Measurements from ENCODE around the gene GOLGA2.

Gene GOLGA2

DNA sequence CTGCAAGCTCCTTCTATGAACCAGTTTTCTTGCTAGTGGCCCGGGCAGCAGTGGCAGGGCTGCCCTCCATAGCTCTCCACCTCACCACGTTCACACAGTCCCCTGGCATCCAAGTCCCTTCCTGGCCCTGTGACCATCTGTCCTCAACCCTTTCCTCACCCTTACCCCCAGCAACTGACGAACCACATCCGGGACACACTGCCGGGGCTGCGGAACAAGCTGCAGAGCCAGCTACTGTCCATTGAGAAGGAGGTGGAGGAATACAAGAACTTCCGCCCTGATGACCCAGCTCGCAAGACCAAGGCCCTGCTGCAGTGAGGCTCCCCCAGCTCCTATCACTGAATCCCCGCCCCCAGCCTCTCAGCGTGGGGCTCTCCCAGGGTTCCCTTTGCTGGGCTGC lies 53.8 kb downstream of the GOLGA2 start:
- TF ChIP-seq ZC3H10 (CRISPR knock-in tag; IDR thresholded peaks at IDR 0.05) (no peak), OSR1 (CRISPR knock-in tag; IDR thresholded peaks at IDR 0.05) (no peak), GLIS3 (CRISPR knock-in tag; IDR thresholded peaks at IDR 0.05) (no peak), TOX (CRISPR knock-in tag; IDR thresholded peaks at IDR 0.05; ENCODE audit: borderline replicate concordance) (no peak), ZFP30 (CRISPR knock-in tag; IDR thresholded peaks at IDR 0.05) (no peak)
- TF ChIP-seq, protein P1, sequence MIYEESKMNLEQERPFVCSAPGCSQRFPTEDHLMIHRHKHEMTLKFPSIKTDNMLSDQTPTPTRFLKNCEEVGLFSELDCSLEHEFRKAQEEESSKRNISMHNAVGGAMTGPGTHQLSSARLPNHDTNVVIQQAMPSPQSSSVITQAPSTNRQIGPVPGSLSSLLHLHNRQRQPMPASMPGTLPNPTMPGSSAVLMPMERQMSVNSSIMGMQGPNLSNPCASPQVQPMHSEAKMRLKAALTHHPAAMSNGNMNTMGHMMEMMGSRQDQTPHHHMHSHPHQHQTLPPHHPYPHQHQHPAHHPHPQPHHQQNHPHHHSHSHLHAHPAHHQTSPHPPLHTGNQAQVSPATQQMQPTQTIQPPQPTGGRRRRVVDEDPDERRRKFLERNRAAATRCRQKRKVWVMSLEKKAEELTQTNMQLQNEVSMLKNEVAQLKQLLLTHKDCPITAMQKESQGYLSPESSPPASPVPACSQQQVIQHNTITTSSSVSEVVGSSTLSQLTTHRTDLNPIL (CRISPR knock-in tag; IDR thresholded peaks at IDR 0.05; ENCODE audit: low read depth) = no peak
- no peak for ATAC-seq

DNA sequence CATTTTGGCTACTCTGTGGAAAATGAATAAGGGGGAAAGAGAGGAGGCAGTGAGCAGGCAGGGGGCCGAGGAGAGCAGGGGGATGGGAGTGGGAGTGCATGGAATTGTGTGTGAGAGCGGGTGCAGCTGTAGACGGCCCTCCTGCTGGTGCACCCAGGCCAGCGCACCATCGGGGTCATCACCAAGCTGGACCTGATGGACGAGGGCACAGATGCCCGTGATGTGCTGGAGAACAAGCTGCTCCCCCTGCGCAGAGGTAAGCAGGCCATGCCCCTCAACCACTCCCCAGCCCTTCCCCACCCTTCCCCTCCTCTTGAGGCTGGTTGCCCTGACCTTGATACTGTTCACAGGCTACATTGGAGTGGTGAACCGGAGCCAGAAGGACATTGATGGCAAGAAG lies 56.0 kb downstream of the GOLGA2 start:
- no peak for TF ChIP-seq BACH2 (CRISPR knock-in tag; IDR thresholded peaks at IDR 0.05; ENCODE audit: borderline replicate concordance)
- no peak for TF ChIP-seq RARB (CRISPR knock-in tag; IDR thresholded peaks at IDR 0.05)
- no peak for TF ChIP-seq TOX (CRISPR knock-in tag; IDR thresholded peaks at IDR 0.05; ENCODE audit: borderline replicate concordance)
- TF ChIP-seq, protein P2, sequence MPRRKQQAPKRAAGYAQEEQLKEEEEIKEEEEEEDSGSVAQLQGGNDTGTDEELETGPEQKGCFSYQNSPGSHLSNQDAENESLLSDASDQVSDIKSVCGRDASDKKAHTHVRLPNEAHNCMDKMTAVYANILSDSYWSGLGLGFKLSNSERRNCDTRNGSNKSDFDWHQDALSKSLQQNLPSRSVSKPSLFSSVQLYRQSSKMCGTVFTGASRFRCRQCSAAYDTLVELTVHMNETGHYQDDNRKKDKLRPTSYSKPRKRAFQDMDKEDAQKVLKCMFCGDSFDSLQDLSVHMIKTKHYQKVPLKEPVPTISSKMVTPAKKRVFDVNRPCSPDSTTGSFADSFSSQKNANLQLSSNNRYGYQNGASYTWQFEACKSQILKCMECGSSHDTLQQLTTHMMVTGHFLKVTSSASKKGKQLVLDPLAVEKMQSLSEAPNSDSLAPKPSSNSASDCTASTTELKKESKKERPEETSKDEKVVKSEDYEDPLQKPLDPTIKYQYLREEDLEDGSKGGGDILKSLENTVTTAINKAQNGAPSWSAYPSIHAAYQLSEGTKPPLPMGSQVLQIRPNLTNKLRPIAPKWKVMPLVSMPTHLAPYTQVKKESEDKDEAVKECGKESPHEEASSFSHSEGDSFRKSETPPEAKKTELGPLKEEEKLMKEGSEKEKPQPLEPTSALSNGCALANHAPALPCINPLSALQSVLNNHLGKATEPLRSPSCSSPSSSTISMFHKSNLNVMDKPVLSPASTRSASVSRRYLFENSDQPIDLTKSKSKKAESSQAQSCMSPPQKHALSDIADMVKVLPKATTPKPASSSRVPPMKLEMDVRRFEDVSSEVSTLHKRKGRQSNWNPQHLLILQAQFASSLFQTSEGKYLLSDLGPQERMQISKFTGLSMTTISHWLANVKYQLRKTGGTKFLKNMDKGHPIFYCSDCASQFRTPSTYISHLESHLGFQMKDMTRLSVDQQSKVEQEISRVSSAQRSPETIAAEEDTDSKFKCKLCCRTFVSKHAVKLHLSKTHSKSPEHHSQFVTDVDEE (CRISPR knock-in tag; IDR thresholded peaks at IDR 0.05) = no peak
- TF ChIP-seq, protein P1 (CRISPR knock-in tag; IDR thresholded peaks at IDR 0.05; ENCODE audit: low read depth) = no peak
- no peak for TF ChIP-seq ZC3H10 (CRISPR knock-in tag; IDR thresholded peaks at IDR 0.05)
- TF ChIP-seq ZFP30 (CRISPR knock-in tag; IDR thresholded peaks at IDR 0.05) = no peak
- no peak for TF ChIP-seq ESRRG (CRISPR knock-in tag; IDR thresholded peaks at IDR 0.05)
- no peak for TF ChIP-seq PPARA (CRISPR knock-in tag; IDR thresholded peaks at IDR 0.05; ENCODE audit: borderline replicate concordance)
- no peak for TF ChIP-seq TCF4 (CRISPR knock-in tag; IDR thresholded peaks at IDR 0.05; ENCODE audit: borderline replicate concordance)

DNA sequence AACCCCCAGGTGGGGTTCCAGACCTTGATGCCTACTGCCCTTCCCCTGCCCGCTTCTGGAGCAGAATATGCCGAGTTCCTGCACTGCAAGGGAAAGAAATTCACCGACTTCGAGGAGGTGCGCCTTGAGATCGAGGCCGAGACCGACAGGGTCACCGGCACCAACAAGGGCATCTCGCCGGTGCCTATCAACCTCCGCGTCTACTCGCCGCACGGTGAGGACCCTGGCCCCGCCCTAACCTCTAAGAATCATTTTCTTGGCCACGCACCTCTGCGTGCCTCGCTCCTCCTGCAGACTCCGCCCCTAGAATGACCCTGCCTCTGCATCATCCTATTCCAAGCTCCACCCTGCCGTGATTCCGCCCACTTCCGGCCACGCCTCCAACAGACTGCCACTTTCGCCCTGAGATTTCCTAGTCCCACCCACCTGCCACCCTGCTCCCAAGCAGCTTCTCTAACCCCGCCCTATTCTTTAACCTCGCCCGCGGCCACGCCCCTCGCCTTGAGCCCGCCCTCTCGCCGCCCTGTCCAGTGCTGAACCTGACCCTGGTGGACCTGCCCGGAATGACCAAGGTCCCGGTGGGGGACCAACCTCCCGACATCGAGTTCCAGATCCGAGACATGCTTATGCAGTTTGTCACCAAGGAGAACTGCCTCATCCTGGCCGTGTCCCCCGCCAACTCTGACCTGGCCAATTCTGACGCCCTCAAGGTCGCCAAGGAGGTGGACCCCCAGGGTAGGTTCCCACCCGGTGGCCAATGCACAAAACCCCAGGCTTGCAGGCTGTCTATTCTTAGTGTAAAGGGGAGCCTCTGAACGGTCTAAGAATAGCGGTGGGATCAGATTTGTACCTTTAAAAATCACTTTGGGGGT lies 57.1 kb downstream of the GOLGA2 start:
- no peak for TF ChIP-seq ISL1 (CRISPR knock-in tag; IDR thresholded peaks at IDR 0.05)
- TF ChIP-seq, protein P3, sequence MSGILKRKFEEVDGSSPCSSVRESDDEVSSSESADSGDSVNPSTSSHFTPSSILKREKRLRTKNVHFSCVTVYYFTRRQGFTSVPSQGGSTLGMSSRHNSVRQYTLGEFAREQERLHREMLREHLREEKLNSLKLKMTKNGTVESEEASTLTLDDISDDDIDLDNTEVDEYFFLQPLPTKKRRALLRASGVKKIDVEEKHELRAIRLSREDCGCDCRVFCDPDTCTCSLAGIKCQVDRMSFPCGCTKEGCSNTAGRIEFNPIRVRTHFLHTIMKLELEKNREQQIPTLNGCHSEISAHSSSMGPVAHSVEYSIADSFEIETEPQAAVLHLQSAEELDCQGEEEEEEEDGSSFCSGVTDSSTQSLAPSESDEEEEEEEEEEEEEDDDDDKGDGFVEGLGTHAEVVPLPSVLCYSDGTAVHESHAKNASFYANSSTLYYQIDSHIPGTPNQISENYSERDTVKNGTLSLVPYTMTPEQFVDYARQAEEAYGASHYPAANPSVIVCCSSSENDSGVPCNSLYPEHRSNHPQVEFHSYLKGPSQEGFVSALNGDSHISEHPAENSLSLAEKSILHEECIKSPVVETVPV (CRISPR knock-in tag; IDR thresholded peaks at IDR 0.05) = no peak
- TF ChIP-seq, protein P4, sequence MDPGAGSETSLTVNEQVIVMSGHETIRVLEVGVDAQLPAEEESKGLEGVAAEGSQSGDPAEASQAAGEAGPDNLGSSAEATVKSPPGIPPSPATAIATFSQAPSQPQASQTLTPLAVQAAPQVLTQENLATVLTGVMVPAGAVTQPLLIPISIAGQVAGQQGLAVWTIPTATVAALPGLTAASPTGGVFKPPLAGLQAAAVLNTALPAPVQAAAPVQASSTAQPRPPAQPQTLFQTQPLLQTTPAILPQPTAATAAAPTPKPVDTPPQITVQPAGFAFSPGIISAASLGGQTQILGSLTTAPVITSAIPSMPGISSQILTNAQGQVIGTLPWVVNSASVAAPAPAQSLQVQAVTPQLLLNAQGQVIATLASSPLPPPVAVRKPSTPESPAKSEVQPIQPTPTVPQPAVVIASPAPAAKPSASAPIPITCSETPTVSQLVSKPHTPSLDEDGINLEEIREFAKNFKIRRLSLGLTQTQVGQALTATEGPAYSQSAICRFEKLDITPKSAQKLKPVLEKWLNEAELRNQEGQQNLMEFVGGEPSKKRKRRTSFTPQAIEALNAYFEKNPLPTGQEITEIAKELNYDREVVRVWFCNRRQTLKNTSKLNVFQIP (CRISPR knock-in tag; IDR thresholded peaks at IDR 0.05; ENCODE audit: borderline replicate concordance, low read depth) = no peak
- TF ChIP-seq ZFP30 (CRISPR knock-in tag; IDR thresholded peaks at IDR 0.05) = no peak
- TF ChIP-seq, protein P2 (CRISPR knock-in tag; IDR thresholded peaks at IDR 0.05) = no peak
- TF ChIP-seq ZNF70 (CRISPR knock-in tag; IDR thresholded peaks at IDR 0.05) = no peak
- TF ChIP-seq, protein P1 (CRISPR knock-in tag; IDR thresholded peaks at IDR 0.05; ENCODE audit: low read depth) = no peak
- no peak for TF ChIP-seq TOX (CRISPR knock-in tag; IDR thresholded peaks at IDR 0.05; ENCODE audit: borderline replicate concordance)
- no peak for TF ChIP-seq SNAI2 (CRISPR knock-in tag; IDR thresholded peaks at IDR 0.05)
- no peak for TF ChIP-seq ZC3H10 (CRISPR knock-in tag; IDR thresholded peaks at IDR 0.05)
- no peak for TF ChIP-seq CSDC2 (CRISPR knock-in tag; IDR thresholded peaks at IDR 0.05)
- no peak for TF ChIP-seq PPARA (CRISPR knock-in tag; IDR thresholded peaks at IDR 0.05; ENCODE audit: borderline replicate concordance)
- no peak for TF ChIP-seq ZFP3 (CRISPR knock-in tag; IDR thresholded peaks at IDR 0.05)
- no peak for TF ChIP-seq ZNF8 (CRISPR knock-in tag; IDR thresholded peaks at IDR 0.05)
- no peak for ATAC-seq

More for the DNA sequence above, 56.0 kb downstream of the GOLGA2 start:
- no peak for ATAC-seq
